ENCODE measurements around the gene PCDHB7.
"Not testable (repeated sequence)": the region's sequence is repeated elsewhere in the genome, so short reads cannot be mapped to it uniquely, and the experiment has no call there.

The PCDHB7 gene

DNA sequence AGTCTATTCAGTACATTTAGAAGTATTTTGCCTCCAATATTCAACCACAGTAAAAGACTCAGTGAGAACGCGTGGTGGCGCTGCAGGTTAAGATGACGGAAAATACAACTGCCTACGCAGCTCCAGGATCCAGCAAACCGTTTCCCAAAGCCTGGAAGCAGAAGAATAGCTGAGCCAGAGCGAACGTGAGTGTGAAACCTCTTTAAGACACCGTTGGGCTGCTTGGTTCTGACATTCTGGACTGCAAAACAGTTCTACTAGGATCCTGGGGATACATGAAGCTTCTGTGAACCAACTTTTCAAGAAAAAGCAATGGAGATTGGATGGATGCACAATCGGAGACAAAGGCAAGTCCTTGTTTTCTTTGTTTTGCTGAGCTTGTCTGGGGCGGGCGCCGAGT, 9.8 kb downstream of the PCDHB7 start, which contains the start of gene PCDHB16:
PCDHB16 (plus strand) TSS at position 140 of the 400 bp plus-strand sequence; CDS start at position 313, 173 bp downstream.
- DNase-seq: no peak

DNA sequence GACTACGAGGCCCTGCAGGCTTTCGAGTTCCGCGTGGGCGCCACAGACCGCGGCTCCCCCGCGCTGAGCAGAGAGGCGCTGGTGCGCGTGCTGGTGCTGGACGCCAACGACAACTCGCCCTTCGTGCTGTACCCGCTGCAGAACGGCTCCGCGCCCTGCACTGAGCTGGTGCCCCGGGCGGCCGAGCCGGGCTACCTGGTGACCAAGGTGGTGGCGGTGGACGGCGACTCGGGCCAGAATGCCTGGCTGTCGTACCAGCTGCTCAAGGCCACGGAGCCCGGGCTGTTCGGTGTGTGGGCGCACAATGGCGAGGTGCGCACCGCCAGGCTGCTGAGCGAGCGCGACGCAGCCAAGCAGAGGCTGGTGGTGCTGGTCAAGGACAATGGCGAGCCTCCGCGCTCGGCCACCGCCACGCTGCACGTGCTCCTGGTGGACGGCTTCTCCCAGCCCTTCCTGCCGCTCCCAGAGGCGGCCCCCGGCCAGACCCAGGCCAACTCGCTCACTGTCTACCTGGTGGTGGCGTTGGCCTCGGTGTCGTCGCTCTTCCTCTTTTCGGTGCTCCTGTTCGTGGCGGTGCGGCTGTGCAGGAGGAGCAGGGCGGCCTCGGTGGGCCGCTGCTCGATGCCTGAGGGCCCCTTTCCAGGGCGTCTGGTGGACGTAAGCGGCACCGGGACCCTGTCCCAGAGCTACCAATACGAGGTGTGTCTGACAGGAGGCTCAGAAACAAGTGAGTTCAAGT, 11.8 kb downstream of the PCDHB7 start:
- not testable (repeated sequence) for DNase-seq

DNA sequence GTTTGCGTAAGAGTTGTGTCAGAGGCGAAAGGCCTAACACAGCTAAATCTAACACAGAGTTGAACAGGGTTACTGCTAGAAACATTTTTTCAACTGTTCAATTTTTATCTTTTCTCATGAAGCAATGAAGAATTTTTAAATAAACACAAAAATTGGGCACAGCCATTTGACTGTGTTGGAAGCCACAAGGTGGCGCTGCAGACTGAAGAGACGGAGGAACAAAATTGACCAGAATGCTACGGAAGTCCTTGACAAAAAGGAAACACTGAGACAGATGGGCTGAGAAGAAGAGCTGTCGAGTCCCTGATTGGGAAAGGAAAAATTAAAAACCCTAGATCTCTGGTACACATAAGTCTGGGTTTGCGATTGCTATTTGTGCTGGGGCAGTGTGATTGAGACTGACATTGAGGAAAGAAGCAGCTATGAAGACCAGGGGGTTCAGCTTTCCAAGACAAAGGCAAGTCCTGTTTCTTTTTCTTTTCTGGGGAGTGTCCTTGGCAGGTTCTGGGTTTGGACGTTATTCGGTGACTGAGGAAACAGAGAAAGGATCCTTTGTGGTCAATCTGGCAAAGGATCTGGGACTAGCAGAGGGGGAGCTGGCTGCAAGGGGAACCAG, 14.6 kb downstream of the PCDHB7 start, which contains the start of gene PCDHB9:
PCDHB9 (plus strand) TSS at position 265 of the 616 bp plus-strand sequence; CDS start at position 423, 158 bp downstream.
- no peak for DNase-seq

DNA sequence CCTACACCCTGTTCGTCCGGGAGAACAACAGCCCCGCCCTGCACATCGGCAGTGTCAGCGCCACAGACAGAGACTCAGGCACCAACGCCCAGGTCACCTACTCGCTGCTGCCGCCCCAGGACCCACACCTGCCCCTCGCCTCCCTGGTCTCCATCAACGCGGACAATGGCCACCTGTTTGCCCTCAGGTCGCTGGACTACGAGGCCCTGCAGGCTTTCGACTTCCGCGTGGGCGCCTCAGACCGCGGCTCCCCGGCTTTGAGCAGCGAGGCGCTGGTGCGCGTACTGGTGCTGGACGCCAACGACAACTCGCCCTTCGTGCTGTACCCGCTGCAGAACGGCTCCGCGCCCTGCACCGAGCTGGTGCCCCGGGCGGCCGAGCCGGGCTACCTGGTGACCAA, 16.2 kb downstream of the PCDHB7 start:
- not testable (repeated sequence) for DNase-seq

DNA sequence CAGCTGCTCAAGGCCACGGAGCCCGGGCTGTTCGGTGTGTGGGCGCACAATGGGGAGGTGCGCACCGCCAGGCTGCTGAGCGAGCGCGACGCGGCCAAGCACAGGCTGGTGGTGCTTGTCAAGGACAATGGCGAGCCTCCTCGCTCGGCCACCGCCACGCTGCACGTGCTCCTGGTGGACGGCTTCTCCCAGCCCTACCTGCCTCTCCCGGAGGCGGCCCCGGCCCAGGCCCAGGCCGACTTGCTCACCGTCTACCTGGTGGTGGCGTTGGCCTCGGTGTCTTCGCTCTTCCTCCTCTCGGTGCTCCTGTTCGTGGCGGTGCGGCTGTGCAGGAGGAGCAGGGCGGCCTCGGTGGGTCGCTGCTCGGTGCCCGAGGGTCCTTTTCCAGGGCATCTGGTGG, 16.7 kb downstream of the PCDHB7 start:
- DNase-seq: not testable (repeated sequence)

DNA sequence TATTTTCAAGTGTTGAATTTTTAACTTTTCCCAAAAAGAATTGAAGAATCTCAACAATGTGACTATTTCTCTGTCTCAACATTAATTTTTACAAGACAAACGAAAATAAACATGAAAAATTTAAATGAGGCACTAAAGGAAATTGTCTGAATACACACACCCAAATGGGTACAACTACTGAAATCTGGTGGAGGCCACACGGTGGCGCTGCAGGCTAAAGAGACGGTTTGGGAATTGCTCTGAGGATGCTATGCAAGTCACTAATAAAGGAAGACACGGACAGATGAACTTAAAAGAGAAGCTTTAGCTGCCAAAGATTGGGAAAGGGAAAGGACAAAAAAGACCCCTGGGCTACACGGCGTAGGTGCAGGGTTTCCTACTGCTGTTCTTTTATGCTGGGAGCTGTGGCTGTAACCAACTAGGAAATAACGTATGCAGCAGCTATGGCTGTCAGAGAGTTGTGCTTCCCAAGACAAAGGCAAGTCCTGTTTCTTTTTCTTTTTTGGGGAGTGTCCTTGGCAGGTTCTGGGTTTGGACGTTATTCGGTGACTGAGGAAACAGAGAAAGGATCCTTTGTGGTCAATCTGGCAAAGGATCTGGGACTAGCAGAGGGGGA, 19.8 kb downstream of the PCDHB7 start, which contains the start of gene PCDHB10:
PCDHB10 (plus strand) TSS at position 244 of the 616 bp plus-strand sequence; CDS start at position 444, 200 bp downstream.
- no peak for DNase-seq

DNA sequence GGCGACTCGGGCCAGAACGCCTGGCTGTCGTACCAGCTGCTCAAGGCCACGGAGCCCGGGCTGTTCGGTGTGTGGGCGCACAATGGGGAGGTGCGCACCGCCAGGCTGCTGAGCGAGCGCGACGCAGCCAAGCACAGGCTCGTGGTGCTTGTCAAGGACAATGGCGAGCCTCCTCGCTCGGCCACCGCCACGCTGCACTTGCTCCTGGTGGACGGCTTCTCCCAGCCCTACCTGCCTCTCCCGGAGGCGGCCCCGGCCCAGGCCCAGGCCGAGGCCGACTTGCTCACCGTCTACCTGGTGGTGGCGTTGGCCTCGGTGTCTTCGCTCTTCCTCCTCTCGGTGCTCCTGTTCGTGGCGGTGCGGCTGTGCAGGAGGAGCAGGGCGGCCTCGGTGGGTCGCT, 21.9 kb downstream of the PCDHB7 start:
- not testable (repeated sequence) for DNase-seq

DNA sequence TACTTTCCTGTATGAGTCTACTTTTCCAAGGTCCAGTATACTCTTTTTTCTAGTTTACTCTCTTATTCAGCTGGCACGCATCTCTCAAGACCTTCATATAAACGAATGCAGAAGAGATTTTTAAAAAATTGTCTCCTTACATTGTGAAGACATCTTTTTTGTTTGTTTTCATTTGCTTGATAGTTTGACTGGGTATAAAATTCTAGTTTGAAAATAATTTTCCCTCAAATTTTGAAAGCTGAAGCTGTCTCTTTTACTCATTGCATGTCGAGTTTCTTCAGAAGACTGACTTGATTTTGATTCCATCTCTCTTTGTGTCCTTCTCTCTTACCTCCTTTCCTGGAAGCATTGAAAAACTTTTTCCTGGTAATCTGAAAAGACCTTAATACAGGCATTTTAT, 23.9 kb downstream of the PCDHB7 start:
- no peak for DNase-seq

DNA sequence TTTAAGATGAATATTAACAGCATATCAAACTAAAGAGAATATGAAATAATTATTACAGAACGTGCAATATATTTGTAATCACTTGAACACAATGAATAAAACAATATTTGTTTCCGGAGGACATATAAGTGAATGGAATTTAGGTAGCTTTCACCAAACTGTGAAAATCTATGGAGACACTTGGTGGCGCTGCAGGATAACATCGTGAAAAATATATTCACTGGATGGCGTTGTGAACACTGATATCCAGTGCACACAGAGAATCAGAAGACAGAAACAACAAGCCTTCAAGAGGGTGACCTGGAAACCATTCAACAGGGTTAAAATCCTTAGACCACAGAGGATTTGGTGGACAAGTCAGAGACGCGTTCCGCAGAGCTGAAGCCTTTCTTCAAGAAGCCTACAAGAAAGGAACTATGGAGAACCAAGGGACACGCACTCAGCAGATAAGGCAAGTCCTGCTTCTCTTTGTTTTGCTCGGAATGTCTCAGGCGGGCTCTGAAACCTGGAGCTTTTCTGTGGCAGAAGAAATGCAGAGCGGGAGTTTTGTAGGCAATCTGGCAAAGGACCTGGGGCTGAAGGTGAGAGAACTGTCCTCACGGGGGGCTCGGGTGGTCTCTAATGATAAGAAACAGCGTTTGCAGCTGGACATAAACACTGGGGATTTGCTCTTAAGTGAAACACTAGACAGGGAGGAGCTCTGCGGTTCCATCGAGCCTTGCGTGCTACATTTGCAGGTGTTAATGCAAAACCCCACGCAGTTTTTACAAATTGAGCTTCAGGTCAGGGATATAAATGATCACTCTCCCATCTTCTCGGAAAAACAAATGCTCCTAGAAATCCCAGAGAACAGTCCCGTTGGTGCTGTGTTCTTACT, 27.2 kb downstream of the PCDHB7 start, which contains the start of gene PCDHB11:
PCDHB11 (plus strand) TSS at position 269 of the 877 bp plus-strand sequence; CDS start at position 417, 148 bp downstream.
- DNase-seq: peak; percentile 4

DNA sequence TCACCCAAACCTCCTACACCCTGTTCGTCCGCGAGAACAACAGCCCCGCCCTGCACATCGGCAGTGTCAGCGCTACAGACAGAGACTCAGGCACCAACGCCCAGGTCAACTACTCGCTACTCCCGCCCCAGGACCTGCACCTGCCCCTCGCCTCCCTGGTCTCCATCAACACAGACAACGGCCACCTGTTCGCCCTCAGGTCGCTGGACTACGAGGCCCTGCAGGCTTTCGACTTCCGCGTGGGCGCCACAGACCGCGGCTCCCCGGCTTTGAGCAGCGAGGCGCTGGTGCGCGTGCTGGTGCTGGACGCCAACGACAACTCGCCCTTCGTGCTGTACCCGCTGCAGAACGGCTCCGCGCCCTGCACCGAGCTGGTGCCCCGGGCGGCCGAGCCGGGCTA, 28.7 kb downstream of the PCDHB7 start:
- DNase-seq: not testable (repeated sequence)

DNA sequence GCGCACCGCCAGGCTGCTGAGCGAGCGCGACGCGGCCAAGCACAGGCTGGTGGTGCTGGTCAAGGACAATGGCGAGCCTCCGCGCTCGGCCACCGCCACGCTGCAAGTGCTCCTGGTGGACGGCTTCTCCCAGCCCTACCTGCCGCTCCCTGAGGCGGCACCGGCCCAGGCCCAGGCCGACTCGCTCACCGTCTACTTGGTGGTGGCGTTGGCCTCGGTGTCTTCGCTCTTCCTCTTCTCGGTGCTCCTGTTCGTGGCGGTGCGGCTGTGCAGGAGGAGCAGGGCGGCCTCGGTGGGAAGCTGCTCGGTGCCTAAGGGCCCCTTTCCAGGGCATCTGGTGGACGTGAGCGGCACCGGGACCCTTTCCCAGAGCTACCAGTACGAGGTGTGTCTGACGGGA, 29.2 kb downstream of the PCDHB7 start:
- DNase-seq: not testable (repeated sequence)

DNA sequence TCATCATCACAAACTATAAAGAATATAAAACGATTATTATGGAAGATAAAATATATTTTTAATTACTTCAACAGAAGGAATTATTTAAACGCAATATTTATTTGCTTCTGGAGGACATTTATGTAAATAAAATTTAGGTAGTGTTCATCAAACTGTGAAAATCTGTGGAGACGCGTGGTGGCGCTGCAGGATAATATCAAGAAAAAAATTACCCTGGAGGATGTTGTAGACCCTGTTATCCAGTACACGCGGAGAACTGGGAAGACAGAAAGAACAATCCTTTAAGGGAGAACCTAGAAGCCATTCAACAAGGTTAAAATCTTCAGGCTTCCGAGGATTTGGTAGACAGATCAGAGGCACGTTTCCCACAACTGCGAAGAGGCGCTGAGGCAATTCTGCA, 36.0 kb downstream of the PCDHB7 start, which contains the start of gene PCDHB12:
PCDHB12 (plus strand) TSS at position 242 of the 400 bp plus-strand sequence. CDS start 189 bp downstream, outside the sequence.
- no peak for DNase-seq

DNA sequence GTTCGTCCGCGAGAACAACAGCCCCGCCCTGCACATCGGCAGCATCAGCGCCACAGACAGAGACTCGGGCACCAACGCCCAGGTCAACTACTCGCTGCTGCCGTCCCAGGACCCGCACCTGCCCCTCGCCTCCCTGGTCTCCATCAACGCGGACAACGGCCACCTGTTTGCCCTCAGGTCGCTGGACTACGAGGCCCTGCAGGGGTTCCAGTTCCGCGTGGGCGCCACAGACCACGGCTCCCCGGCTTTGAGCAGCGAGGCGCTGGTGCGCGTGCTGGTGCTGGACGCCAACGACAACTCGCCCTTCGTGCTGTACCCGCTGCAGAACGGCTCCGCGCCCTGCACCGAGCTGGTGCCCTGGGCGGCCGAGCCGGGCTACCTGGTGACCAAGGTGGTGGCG, 37.8 kb downstream of the PCDHB7 start:
- DNase-seq: not testable (repeated sequence)

DNA sequence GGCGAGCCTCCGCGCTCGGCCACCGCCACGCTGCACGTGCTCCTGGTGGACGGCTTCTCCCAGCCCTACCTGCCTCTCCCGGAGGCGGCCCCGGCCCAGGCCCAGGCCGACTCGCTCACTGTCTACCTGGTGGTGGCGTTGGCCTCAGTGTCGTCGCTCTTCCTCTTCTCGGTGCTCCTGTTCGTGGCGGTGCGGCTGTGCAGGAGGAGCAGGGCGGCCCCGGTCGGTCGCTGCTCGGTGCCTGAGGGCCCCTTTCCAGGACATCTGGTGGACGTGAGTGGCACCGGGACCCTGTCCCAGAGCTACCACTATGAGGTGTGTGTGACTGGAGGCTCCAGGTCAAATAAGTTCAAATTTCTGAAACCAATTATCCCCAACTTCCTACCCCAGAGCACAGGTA, 38.4 kb downstream of the PCDHB7 start:
- DNase-seq: not testable (repeated sequence)

DNA sequence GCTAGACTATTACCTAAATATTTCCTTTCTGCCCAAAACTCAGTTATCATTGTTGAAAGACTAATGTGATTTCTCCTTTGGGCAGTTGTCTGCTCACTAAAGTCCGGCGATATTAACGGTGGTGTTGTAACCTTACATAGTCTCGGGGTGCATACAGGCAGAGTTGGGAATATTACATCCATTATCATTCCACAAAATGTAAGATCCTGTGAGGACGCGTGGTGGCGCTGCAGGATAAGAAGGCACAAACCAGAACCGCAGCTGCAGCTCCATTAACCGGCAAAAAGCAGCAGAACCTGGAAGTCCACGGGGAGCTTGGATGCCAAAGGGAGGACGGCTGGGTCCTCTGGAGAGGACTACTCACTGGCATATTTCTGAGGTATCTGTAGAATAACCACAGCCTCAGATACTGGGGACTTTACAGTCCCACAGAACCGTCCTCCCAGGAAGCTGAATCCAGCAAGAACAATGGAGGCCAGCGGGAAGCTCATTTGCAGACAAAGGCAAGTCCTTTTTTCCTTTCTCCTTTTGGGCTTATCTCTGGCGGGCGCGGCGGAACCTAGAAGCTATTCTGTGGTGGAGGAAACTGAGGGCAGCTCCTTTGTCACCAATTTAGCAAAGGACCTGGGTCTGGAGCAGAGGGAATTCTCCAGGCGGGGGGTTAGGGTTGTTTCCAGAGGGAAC, 41.4 kb downstream of the PCDHB7 start, which contains the start of gene PCDHB13:
PCDHB13 (plus strand) TSS at position 264 of the 684 bp plus-strand sequence; CDS start at position 469, 205 bp downstream.
- not testable (repeated sequence) for DNase-seq

DNA sequence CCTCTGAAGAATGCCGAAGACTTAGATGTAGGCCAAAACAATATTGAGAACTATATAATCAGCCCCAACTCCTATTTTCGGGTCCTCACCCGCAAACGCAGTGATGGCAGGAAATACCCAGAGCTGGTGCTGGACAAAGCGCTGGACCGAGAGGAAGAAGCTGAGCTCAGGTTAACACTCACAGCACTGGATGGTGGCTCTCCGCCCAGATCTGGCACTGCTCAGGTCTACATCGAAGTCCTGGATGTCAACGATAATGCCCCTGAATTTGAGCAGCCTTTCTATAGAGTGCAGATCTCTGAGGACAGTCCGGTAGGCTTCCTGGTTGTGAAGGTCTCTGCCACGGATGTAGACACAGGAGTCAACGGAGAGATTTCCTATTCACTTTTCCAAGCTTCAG, 42.1 kb downstream of the PCDHB7 start:
- not testable (repeated sequence) for DNase-seq

DNA sequence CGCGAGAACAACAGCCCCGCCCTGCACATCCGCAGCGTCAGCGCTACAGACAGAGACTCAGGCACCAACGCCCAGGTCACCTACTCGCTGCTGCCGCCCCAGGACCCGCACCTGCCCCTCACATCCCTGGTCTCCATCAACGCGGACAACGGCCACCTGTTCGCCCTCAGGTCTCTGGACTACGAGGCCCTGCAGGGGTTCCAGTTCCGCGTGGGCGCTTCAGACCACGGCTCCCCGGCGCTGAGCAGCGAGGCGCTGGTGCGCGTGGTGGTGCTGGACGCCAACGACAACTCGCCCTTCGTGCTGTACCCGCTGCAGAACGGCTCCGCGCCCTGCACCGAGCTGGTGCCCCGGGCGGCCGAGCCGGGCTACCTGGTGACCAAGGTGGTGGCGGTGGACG, 43.1 kb downstream of the PCDHB7 start:
- not testable (repeated sequence) for DNase-seq

DNA sequence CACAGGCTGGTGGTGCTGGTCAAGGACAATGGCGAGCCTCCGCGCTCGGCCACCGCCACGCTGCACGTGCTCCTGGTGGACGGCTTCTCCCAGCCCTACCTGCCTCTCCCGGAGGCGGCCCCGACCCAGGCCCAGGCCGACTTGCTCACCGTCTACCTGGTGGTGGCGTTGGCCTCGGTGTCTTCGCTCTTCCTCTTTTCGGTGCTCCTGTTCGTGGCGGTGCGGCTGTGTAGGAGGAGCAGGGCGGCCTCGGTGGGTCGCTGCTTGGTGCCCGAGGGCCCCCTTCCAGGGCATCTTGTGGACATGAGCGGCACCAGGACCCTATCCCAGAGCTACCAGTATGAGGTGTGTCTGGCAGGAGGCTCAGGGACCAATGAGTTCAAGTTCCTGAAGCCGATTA, 43.6 kb downstream of the PCDHB7 start:
- DNase-seq: not testable (repeated sequence)

DNA sequence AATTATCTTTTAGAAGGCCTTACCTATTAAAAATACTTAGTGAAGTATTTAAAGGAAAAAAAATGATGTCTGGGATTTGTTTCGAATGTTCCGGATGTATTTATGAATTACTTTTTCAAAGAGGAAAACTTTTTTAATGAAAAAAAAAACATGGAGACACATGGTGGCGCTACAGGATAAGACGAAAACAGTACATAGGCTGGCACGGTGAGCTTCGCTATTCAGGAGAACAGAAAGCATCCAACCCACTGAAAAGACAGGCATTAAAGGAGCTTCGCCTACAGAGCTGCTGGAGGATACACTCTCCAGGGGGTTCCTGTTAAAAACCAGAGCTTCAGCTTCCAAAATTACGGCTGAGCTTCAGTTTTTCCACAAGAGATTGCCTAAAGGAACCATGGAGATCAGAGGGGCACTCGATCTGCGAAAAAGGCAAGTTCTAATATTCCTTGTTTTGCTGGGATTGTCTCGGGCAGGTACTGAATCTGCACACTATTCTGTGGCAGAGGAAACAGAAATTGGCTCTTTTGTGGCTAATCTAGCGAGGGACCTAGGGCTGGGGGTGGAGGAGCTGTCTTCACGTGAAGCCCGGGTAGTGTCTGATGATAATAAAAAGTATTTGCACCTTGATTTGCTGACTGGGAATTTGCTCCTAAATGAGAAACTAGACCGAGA, 50.8 kb downstream of the PCDHB7 start, which contains the start of gene PCDHB14:
PCDHB14 (plus strand) TSS at position 232 of the 672 bp plus-strand sequence; CDS start at position 395, 163 bp downstream.
- DNase-seq: peak; percentile 51

DNA sequence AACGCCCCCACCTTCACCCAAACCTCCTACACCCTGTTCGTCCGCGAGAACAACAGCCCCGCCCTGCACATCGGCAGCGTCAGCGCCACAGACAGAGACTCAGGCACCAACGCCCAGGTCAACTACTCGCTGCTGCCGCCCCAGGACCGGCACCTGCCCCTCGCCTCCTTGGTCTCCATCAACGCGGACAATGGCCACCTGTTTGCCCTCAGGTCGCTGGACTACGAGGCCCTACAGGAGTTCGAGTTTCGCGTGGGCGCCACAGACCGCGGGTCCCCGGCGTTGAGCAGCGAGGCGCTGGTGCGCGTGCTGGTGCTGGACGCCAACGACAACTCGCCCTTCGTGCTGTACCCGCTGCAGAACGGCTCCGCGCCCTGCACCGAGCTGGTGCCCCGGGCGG, 52.4 kb downstream of the PCDHB7 start:
- not testable (repeated sequence) for DNase-seq

DNA sequence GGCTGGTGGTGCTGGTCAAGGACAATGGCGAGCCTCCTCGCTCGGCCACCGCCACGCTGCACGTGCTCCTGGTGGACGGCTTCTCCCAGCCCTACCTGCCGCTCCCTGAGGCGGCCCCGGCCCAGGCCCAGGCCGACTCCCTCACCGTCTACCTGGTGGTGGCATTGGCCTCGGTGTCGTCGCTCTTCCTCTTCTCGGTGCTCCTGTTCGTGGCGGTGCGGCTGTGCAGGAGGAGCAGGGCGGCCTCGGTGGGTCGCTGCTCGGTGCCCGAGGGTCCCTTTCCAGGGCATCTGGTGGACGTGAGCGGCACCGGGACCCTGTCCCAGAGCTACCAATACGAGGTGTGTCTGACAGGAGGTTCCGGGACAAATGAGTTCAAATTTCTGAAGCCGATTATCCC, 53.0 kb downstream of the PCDHB7 start:
- DNase-seq: not testable (repeated sequence)

Measured in NCI-H446 treated with DMSO at 0.1 percent for 48 hours (cell line).